H1 (cell line): Measurements from ENCODE around the gene TNFRSF8. TPM values are rescaled to one million over a fixed set of nuclear protein-coding genes. Genes with fewer than 3 reads are reported as not detected.

Experiments
- USF2 ChIP-seq: IDR thresholded peaks from 2 replicates; pipeline ENCODE4 v1.6.1; 2011; ENCODE audit warnings: low read length, improper control_type of control experiment
- polyA plus RNA-seq, 7 experiments: library from polyadenylated mRNA; depleted of rRNA in 3 of 7; stranded (reverse) in 5 of 7; unstranded in 2 of 7; fragments of >200 nt in 5 of 7; fragments of 200-250 nt in 2 of 7; gene quantifications; 1 replicate in 5 of 7; 2 replicates in 1 of 7; 4 replicates in 1 of 7; pipeline versions ENCODE4 v1.2.1 to v1.2.3, GENCODE V29; 2011 to 2013; ENCODE audit warnings: missing spikeins in 2 of 7, mixed read lengths in 2 of 7
- total RNA-seq: library from RNA; stranded (reverse); fragmentation: NEBNext Ultra II Directional; extraction: Animal tissue kit (Norgen Biotek cat#: 25700); gene quantifications from 2 replicates; pipeline ENCODE4 v1.2.1, GENCODE V29; 2021

Gene TNFRSF8
- total and polyA plus RNA-seq, 2 of the 8 experiments (the other 6 are each of a cell fraction or from before 2014, with no cell fraction given) = 23.2 to 32.7 TPM

GRCh38 chr1:12183095-12183794 is 120.1 kb downstream of the TNFRSF8 start (continued):
- TF ChIP-seq USF2 = no peak
